ENCODE data around the gene TIMELESS. TPM values are rescaled to one million over a fixed set of nuclear protein-coding genes. Genes with fewer than 3 reads are reported as not detected.

TIMELESS gene
- total RNA-seq, 1 donor from 2014 or later = 45.6 TPM

DNA sequence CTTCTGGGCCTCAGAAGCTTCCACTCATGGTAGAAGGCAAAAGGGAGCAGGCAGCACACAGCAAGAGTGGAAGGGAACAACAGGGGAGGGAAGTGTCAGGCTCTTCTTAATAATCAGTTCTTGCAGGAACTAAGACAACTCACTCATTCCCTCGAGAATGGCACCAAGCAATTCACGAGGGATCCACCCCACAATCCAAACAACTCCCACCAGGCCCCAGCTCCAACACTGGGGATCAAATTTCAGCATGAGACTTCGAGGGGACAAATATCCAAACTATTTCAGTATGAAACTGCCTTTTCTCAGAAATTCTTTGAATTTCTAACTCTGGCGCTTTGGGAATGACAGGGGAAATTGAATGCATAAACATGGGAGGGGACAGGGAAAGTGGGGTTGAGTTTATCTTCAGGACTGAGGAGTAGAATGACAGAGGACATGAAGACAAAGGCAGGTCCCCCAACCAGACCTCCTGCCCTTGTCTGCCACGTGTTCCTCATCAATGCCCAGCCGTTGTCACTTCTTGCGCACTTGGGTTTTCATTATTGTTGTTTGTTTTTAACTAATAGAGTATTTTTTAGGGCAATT lies 62.0 kb downstream of the TIMELESS start:
- DNase-seq (ENCODE audit: low spot score) = no peak
- Mint-ChIP-seq H3K27me3 (ENCODE audit: low read depth) (no peaks in the 10 kb centered on the region), H3K4me1 (ENCODE audit: low read depth) (no peaks in the 10 kb centered on the region), H3K36me3 (ENCODE audit: low read depth) (no peaks in the 10 kb centered on the region), H3K27ac (no peak overlapping the region), H3K4me3 (ENCODE audit: low read depth) (no peak overlapping the region), H3K9me3 (no peaks in the 10 kb centered on the region)
- intact Hi-C loops (cut with micrococcal nuclease) = no loop called here

DNA sequence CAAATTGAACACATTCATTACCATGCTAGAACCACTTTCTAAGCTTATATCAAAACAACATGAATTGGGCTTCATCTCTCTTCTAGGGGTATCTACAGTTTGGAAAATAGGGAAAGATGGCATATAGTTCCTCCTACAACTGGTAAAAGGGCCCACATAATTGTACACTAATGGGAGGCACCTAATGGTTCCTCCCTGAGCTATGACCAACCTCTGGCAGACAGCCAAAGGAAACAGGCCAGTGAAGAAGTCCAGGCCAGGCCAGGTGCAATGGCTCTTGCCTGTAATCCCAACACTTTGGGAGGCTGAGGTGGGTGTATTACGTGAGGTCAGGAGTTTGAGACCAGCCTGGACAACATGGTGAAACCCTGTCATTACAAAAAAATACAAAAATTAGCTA lies 63.4 kb downstream of the TIMELESS start:
- no peaks in the 10 kb centered on the region for H3K27me3 Mint-ChIP-seq (ENCODE audit: low read depth)
- H3K4me3 Mint-ChIP-seq (ENCODE audit: low read depth) = no peak overlapping the region
- H3K36me3 Mint-ChIP-seq (ENCODE audit: low read depth) = no peaks in the 10 kb centered on the region
- DNase-seq (ENCODE audit: low spot score) = no peak
- H3K27ac Mint-ChIP-seq = no peak overlapping the region
- no peaks in the 10 kb centered on the region for H3K9me3 Mint-ChIP-seq
- no peaks in the 10 kb centered on the region for H3K4me1 Mint-ChIP-seq (ENCODE audit: low read depth)
- intact Hi-C loops (cut with micrococcal nuclease) = no loop called here

DNA sequence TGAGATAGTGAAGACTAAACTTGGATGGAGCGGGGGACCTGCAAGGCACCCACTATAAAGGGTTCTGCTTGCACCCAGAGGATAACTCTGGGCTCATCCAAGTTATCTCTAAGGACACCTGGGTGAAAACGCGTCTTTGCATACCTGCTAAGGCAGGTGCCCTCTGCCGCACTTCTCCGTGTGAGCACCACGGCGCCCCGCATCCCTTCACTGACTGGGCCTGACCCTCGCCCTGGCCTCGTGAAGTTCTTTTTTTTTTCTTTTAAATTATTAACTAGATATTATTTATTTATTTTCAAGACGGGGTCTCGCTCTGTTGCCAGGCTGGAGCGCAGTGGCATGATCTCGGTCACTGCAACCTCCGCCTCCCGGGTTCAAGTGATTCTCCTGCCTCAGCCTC lies 66.6 kb downstream of the TIMELESS start:
- H3K4me1 Mint-ChIP-seq (ENCODE audit: low read depth) = no peaks in the 10 kb centered on the region
- intact Hi-C loops (cut with micrococcal nuclease) = no loop called here
- no peak overlapping the region for H3K27ac Mint-ChIP-seq
- H3K9me3 Mint-ChIP-seq = no peaks in the 10 kb centered on the region
- DNase-seq (ENCODE audit: low spot score) = no peak
- H3K27me3 Mint-ChIP-seq (ENCODE audit: low read depth) = no peaks in the 10 kb centered on the region
- H3K4me3 Mint-ChIP-seq (ENCODE audit: low read depth) = no peak overlapping the region
- no peaks in the 10 kb centered on the region for H3K36me3 Mint-ChIP-seq (ENCODE audit: low read depth)

GRCh38 chr12:56377989-56378316 lies 71.3 kb downstream of the TIMELESS start:
- H3K36me3 Mint-ChIP-seq (ENCODE audit: low read depth) = no peaks in the 10 kb centered on the region
- intact Hi-C loops (cut with micrococcal nuclease) = no loop called here

DNA sequence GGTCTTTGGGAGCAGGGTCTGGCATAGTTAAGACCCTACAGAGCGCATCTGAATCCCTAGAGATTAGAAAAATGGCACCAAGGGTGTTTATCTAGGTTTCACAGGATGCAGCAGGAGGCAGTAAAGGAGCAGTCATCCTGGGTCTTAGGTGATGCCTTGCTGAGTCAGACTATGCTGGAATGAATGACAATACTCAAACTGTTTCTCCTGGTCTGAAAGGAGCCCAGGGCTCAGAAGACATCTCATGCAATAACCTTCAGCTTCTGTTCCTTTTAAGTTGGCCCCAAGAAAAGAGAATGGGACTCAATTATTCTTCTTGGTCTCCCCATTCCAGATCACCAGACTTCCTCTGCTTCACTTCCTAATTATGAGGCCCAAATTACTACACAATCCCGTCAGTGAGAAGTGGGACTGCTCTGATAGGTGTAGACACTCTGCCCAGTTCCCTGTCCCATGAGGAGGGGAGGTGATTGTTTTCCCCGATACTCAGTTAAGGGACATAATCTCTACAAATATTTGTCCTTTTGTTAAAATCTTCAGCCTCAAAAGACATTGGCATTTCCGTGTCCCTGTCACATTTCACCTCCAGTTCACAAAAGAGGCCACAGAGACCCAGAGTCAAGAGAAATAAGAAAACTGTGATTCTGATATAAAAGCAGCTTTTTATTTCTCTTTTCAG lies 71.8 kb downstream of the TIMELESS start:
- Mint-ChIP-seq H3K4me1 (ENCODE audit: low read depth) (no peaks in the 10 kb centered on the region), H3K27ac (no peak overlapping the region), H3K4me3 (ENCODE audit: low read depth) (no peak overlapping the region), H3K27me3 (ENCODE audit: low read depth) (peaks cover 7% of the 10 kb centered on the region), H3K9me3 (peaks cover 10% of the 10 kb centered on the region), H3K36me3 (ENCODE audit: low read depth) (no peaks in the 10 kb centered on the region)
- DNase-seq (ENCODE audit: low spot score) = no peak
- intact Hi-C loops (cut with micrococcal nuclease) = no loop called here

More at GRCh38 chr12:56377989-56378316, 71.3 kb downstream of the TIMELESS start:
- DNase-seq (ENCODE audit: low spot score) = no peak
- Mint-ChIP-seq H3K9me3 (peaks cover 6% of the 10 kb centered on the region), H3K27ac (no peak overlapping the region), H3K4me1 (ENCODE audit: low read depth) (no peaks in the 10 kb centered on the region), H3K27me3 (ENCODE audit: low read depth) (peaks cover 4% of the 10 kb centered on the region), H3K4me3 (ENCODE audit: low read depth) (no peak overlapping the region)

DNA sequence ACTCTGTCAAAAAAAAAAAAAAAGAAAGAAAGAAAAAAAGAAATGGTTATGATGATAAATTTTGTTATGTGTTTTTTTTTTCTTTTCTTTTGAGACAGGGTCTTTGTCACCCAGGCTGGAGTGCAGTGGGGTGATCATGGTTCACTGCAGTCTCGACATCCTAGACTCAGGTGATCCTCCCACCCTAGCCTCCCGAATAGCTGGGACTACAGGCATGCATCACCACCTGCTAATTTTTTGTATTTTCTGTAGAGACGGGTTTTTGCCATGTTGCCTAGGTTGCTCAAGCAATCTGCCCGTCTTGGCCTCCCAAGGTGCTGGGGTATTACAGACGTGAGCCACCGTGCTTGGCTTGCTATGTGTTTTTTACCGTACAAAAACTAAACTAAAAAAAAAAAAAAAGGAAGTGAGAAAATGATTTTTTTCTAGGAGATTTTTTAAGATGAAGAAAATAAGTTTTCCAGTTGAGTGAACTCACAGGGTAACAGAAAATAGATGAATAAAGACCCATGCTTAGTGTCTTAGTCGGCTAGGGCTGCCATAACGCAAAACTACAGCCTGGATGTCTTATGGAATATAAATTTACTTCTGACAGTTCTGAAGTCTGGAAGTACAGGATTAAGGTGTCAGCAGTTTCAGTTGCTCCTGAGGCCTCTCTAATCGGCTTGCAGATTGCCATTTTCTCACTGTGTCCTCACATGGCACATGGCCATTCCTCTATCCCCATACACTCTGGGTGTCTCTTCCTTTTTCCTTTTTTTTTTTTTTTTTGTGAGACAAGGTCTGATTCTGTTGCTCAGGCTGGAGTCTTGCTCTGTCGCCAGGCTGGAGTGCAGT lies 73.4 kb downstream of the TIMELESS start:
- H3K9me3 Mint-ChIP-seq = peaks cover 11% of the 10 kb centered on the region
- H3K27ac Mint-ChIP-seq = no peak overlapping the region
- no peaks in the 10 kb centered on the region for H3K36me3 Mint-ChIP-seq (ENCODE audit: low read depth)
- H3K27me3 Mint-ChIP-seq (ENCODE audit: low read depth) = peaks cover 14% of the 10 kb centered on the region
- H3K4me3 Mint-ChIP-seq (ENCODE audit: low read depth) = no peak overlapping the region
- H3K4me1 Mint-ChIP-seq (ENCODE audit: low read depth) = no peaks in the 10 kb centered on the region
- intact Hi-C loops (cut with micrococcal nuclease) = no loop called here
- no peak for DNase-seq (ENCODE audit: low spot score)

GRCh38 chr12:56374726-56375597 lies 74.3 kb downstream of the TIMELESS start:
- no peaks in the 10 kb centered on the region for H3K4me1 Mint-ChIP-seq (ENCODE audit: low read depth)
- H3K27ac Mint-ChIP-seq = no peak overlapping the region
- peaks cover 11% of the 10 kb centered on the region for H3K9me3 Mint-ChIP-seq
- intact Hi-C loops (cut with micrococcal nuclease) = no loop called here
- H3K4me3 Mint-ChIP-seq (ENCODE audit: low read depth) = no peak overlapping the region
- no peaks in the 10 kb centered on the region for H3K36me3 Mint-ChIP-seq (ENCODE audit: low read depth)
- H3K27me3 Mint-ChIP-seq (ENCODE audit: low read depth) = peaks cover 15% of the 10 kb centered on the region
- DNase-seq (ENCODE audit: low spot score) = no peak

DNA sequence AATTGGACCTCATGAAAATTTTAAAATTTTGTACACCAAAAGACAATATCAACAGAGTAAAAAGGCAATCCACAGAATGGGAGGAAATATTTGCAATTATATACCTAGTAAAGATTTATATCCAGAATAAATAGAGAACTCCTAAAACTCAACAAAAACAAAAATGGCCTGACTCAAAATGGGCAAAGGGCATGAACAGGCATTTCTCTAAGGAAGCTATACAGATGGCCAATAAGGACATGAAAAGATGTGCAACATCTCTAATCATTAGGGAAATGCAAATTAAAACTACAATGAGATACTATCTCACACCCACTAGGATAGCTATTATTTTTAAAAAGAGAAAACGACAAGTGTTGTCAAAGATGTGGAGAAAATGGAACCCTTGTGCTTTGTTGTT lies 75.7 kb downstream of the TIMELESS start:
- intact Hi-C loops (cut with micrococcal nuclease) = no loop called here
- Mint-ChIP-seq H3K9me3 (peaks cover 11% of the 10 kb centered on the region), H3K36me3 (ENCODE audit: low read depth) (no peaks in the 10 kb centered on the region), H3K27me3 (ENCODE audit: low read depth) (peaks cover 16% of the 10 kb centered on the region), H3K4me3 (ENCODE audit: low read depth) (no peak overlapping the region), H3K4me1 (ENCODE audit: low read depth) (no peaks in the 10 kb centered on the region), H3K27ac (no peak overlapping the region)
- no peak for DNase-seq (ENCODE audit: low spot score)

GRCh38 chr12:56366948-56367347 lies 82.3 kb downstream of the TIMELESS start:
- H3K27me3 Mint-ChIP-seq (ENCODE audit: low read depth) = peaks cover 8% of the 10 kb centered on the region
- no peaks in the 10 kb centered on the region for H3K9me3 Mint-ChIP-seq
- H3K4me3 Mint-ChIP-seq (ENCODE audit: low read depth) = no peak overlapping the region
- H3K27ac Mint-ChIP-seq = no peak overlapping the region
- H3K36me3 Mint-ChIP-seq (ENCODE audit: low read depth) = no peaks in the 10 kb centered on the region
- no peaks in the 10 kb centered on the region for H3K4me1 Mint-ChIP-seq (ENCODE audit: low read depth)
- intact Hi-C loops (cut with micrococcal nuclease) = no loop called here
- no peak for DNase-seq (ENCODE audit: low spot score)

Other genes with a start within 250 kb of the TIMELESS start
- gene RNF41, start 227.5 kb downstream of the TIMELESS start, total RNA-seq = 38.5 TPM in 2 replicates
- 77.3 and 86.8 TPM in 2 replicates for gene NABP2, start 225.1 kb downstream of the TIMELESS start, total RNA-seq
- 0.39 and 1.4 TPM in 2 replicates for gene SLC39A5, start 219.4 kb downstream of the TIMELESS start, total RNA-seq
- gene ANKRD52, start 191.0 kb downstream of the TIMELESS start, total RNA-seq = 66.0 and 78.0 TPM in 2 replicates
- gene COQ10A, start 182.5 kb downstream of the TIMELESS start, total RNA-seq = 15.9 and 17.0 TPM in 2 replicates
- 250 and 253 TPM in 2 replicates for gene CS, start 149.1 kb downstream of the TIMELESS start, total RNA-seq
- gene CNPY2, start 133.4 kb downstream of the TIMELESS start, total RNA-seq = 160 and 165 TPM in 2 replicates
- gene PAN2, start 115.4 kb downstream of the TIMELESS start, total RNA-seq = 28.7 and 28.9 TPM in 2 replicates
- 30.4 and 31.0 TPM in 2 replicates for gene IL23A, start 110.5 kb downstream of the TIMELESS start, total RNA-seq
- 70.3 and 75.0 TPM in 2 replicates for gene STAT2, start 89.3 kb downstream of the TIMELESS start, total RNA-seq
- not detected in 2 replicates for gene APOF, start 86.6 kb downstream of the TIMELESS start, total RNA-seq
- gene MIP, start 5.2 kb upstream of the TIMELESS start, total RNA-seq = not detected in 2 replicates
- gene SPRYD4, start 19.2 kb upstream of the TIMELESS start, total RNA-seq = 4.4 and 4.5 TPM in 2 replicates
- gene GLS2, start 38.7 kb upstream of the TIMELESS start, total RNA-seq = 1.5 and 3.1 TPM in 2 replicates
- 7.9 and 11.0 TPM in 2 replicates for gene RBMS2, start 72.4 kb upstream of the TIMELESS start, total RNA-seq
- gene BAZ2A, start 180.9 kb upstream of the TIMELESS start, total RNA-seq = 124 and 131 TPM in 2 replicates
- gene ATP5F1B, start 196.6 kb upstream of the TIMELESS start, total RNA-seq = 729 and 735 TPM in 2 replicates
- 293 and 298 TPM in 2 replicates for gene PTGES3, start 238.9 kb upstream of the TIMELESS start, total RNA-seq